OCI-LY3 (cell line): Measurements from ENCODE around the gene URB1.

Source experiments
- CTCF ChIP-seq: fragments of 200-600, 300-600 bp; sonication (generic); IDR thresholded peaks from 2 replicates; pipeline ENCODE4 v1.5.1; 2014; ENCODE audit warnings: antibody characterized with exemption, low read length, low read depth
- EZH2phosphoT487 ChIP-seq: fragments of 200-600 bp; shearing (Covaris generic); IDR thresholded peaks from 2 replicates; pipeline ENCODE4 v1.6.1; 2018; ENCODE audit warnings: antibody characterized with exemption, mixed run types, low read depth

GRCh38 chr21:32423320-32424190, 30.7 kb upstream of the URB1 start:
- no peak for TF ChIP-seq CTCF
- TF ChIP-seq EZH2phosphoT487, result no peak
